Testis (tissue), 3 donors: ENCODE measurements around the gene PFKFB4. TPM values are rescaled to one million over a fixed set of nuclear protein-coding genes. Genes with fewer than 3 reads are reported as not detected.

Source experiments
- DNase-seq: peaks from one replicate; pipeline ENCODE4 v3.0.0-alpha.2; 2019
- H3K27ac ChIP-seq, 2 donors: fragments of 200-600 bp; sonication (generic); one replicate each; pipeline ENCODE4 v1.5.1; 2019
- H3K27me3 ChIP-seq: fragments of 200-600 bp; sonication (generic); one replicate; pipeline ENCODE4 v1.5.1; 2019
- H3K36me3 ChIP-seq: fragments of 200-600 bp; sonication (generic); one replicate; pipeline ENCODE4 v1.5.1; 2017; ENCODE audit warnings: low read depth; ENCODE audit errors: missing control alignments
- H3K4me1 ChIP-seq: fragments of 200-600 bp; sonication (generic); one replicate; pipeline ENCODE4 v1.5.1; 2019
- H3K4me3 ChIP-seq, 2 donors: fragments of 200-600 bp; sonication (generic); one replicate each; pipeline ENCODE4 v1.5.1; 2017 to 2019
- H3K9me3 ChIP-seq: fragments of 200-600 bp; sonication (generic); one replicate; pipeline ENCODE4 v1.5.1; 2017
- POLR2A ChIP-seq: fragments of 450-650 bp; IDR thresholded peaks from one replicate; pipeline ENCODE4 v1.6.1; 2017; ENCODE audit warnings: antibody characterized with exemption, mild to moderate bottlenecking, moderate library complexity
- WGBS, 2 donors: methylation state at CpG; one replicate each; pipeline ENCODE4 v1.1.5; 2018; 5-methylcytosine and 5-hydroxymethylcytosine counted together
- intact Hi-C: fragments of 100-400 bp; cut with DNase I; formaldehyde crosslinking; loops from one replicate; pipeline ENCODE4 v1.15.1; 2023; ENCODE audit warnings: low total_unique reads
- polyA plus RNA-seq: library from polyadenylated mRNA; stranded (reverse); fragments of 350-450 nt; fragmentation: Illumina TruSeq; extraction: RNeasy Lipid Tissue Mini Kit (QIAGEN cat#74804); gene quantifications from one replicate; pipeline ENCODE4 v1.2.3, GENCODE V29; 2014; ENCODE audit warnings: low read depth, low replicate concordance; ENCODE audit not compliant: insufficient read depth
- total RNA-seq, 2 donors: library from RNA; depleted of rRNA; stranded (reverse); fragments of >200 nt; gene quantifications; one replicate each; pipeline ENCODE4 v1.2.3, GENCODE V29; 2016
- TF ChIP-seq, protein P1 (sequence below), 3 experiments: fragments of 450-650 bp in 2 of 3; fragments of 200-600 bp in 1 of 3; sonication (generic) in 1 of 3; IDR thresholded peaks; one replicate each; pipeline ENCODE4 v1.5.1; 2016 to 2019; ENCODE audit warnings: antibody characterized with exemption in 3 of 3, mild to moderate bottlenecking in 2 of 3, moderate library complexity in 1 of 3

The PFKFB4 gene
- total and polyA plus RNA-seq, 3 donors from 2014 or later = 57.3 to 136 (median 134) TPM

- DNase-seq = peak; percentile 38
- 61 to 86% methylated on average over 6 of the region's 6 CpGs for WGBS, 2 donors
- H3K4me1 ChIP-seq = peaks cover 39% of the 10 kb centered on the region
- H3K27ac ChIP-seq = peak overlapping the region in 1 of 2 donors; percentile 1
- H3K27me3 ChIP-seq = no peaks in the 10 kb centered on the region
- H3K9me3 ChIP-seq = no peaks in the 10 kb centered on the region
- no peak for TF ChIP-seq POLR2A
- TF ChIP-seq, protein P1, sequence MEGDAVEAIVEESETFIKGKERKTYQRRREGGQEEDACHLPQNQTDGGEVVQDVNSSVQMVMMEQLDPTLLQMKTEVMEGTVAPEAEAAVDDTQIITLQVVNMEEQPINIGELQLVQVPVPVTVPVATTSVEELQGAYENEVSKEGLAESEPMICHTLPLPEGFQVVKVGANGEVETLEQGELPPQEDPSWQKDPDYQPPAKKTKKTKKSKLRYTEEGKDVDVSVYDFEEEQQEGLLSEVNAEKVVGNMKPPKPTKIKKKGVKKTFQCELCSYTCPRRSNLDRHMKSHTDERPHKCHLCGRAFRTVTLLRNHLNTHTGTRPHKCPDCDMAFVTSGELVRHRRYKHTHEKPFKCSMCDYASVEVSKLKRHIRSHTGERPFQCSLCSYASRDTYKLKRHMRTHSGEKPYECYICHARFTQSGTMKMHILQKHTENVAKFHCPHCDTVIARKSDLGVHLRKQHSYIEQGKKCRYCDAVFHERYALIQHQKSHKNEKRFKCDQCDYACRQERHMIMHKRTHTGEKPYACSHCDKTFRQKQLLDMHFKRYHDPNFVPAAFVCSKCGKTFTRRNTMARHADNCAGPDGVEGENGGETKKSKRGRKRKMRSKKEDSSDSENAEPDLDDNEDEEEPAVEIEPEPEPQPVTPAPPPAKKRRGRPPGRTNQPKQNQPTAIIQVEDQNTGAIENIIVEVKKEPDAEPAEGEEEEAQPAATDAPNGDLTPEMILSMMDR (IDR thresholded peaks at IDR 0.05) = no peak
- intact Hi-C loops = no loop called here
- H3K36me3 ChIP-seq = no peaks in the 10 kb centered on the region
- H3K4me3 ChIP-seq = no peak overlapping the region
These were observed 2.0 kb upstream of the PFKFB4 start for GRCh38 chr3:48558493-48559134.

GRCh38 chr3:48555949-48556795, 431 bp downstream of the PFKFB4 start:
- Histone ChIP-seq H3K9me3 (no peaks in the 10 kb centered on the region), H3K4me1 (peaks cover 43% of the 10 kb centered on the region), H3K27ac (peak overlapping the region in 1 of 2 donors; percentile 70), H3K36me3 (no peaks in the 10 kb centered on the region), H3K4me3 (peak overlapping the region; percentile 55 to 70), H3K27me3 (no peaks in the 10 kb centered on the region)
- no peak for DNase-seq
- no peak for TF ChIP-seq POLR2A
- TF ChIP-seq, protein P1 (IDR thresholded peaks at IDR 0.05) = no peak
- intact Hi-C loops = no loop called here
- 11 to 44% methylated on average over 4 to 29 of the region's 29 CpGs for WGBS, 2 donors

GRCh38 chr3:48555231-48555948, 1.2 kb downstream of the PFKFB4 start:
- Histone ChIP-seq H3K4me1 (peaks cover 35% of the 10 kb centered on the region), H3K4me3 (peak overlapping the region in 1 of 2 donors; percentile 70), H3K27me3 (no peaks in the 10 kb centered on the region), H3K9me3 (no peaks in the 10 kb centered on the region), H3K36me3 (no peaks in the 10 kb centered on the region), H3K27ac (peak overlapping the region; percentile 7 to 70)
- intact Hi-C loops = no loop called here
- TF ChIP-seq POLR2A = no peak
- TF ChIP-seq, protein P1 (IDR thresholded peaks at IDR 0.05) = no peak
- peak; percentile 83 for DNase-seq
- 66 to 68% methylated on average over 10 of the region's 10 CpGs for WGBS, 2 donors

GRCh38 chr3:48553886-48554845, 2.4 kb downstream of the PFKFB4 start:
- H3K36me3 ChIP-seq = no peaks in the 10 kb centered on the region
- intact Hi-C loops = no loop called here
- TF ChIP-seq, protein P1 (IDR thresholded peaks at IDR 0.05) = no peak
- no peak for TF ChIP-seq POLR2A
- H3K27me3 ChIP-seq = no peaks in the 10 kb centered on the region
- no peak for DNase-seq
- no peak overlapping the region for H3K4me3 ChIP-seq
- 82 to 84% methylated on average over 14 of the region's 14 CpGs for WGBS, 2 donors
- peaks cover 23% of the 10 kb centered on the region for H3K4me1 ChIP-seq
- H3K9me3 ChIP-seq = no peaks in the 10 kb centered on the region
- H3K27ac ChIP-seq = peak overlapping the region in 1 of 2 donors; percentile 56
